Type B pancreatic cell (in vitro differentiated cells): ENCODE measurements around the gene RPTOR. TPM values are rescaled to one million over a fixed set of nuclear protein-coding genes. Genes with fewer than 3 reads are reported as not detected.

ENCODE experiments used
- DNase-seq: peaks from one replicate; pipeline ENCODE4 v3.0.0; 2021; ENCODE audit warnings: mixed read lengths; ENCODE audit not compliant: unreplicated experiment; ENCODE audit errors: extremely low spot score
- H3K27ac Mint-ChIP-seq: 2 replicates; pipeline ENCODE4 v1.8.0; 2021; ENCODE audit warnings: mild to moderate bottlenecking, mixed read lengths
- H3K27me3 Mint-ChIP-seq: 2 replicates; pipeline ENCODE4 v1.8.0; 2021; ENCODE audit warnings: mixed read lengths
- H3K36me3 Mint-ChIP-seq: 2 replicates; pipeline ENCODE4 v1.8.0; 2021; ENCODE audit warnings: mixed read lengths
- H3K4me1 Mint-ChIP-seq: one replicate; pipeline ENCODE4 v1.8.0; 2021; ENCODE audit warnings: mixed read lengths; ENCODE audit not compliant: unreplicated experiment
- H3K4me3 Mint-ChIP-seq: 2 replicates; pipeline ENCODE4 v1.8.0; 2021; ENCODE audit warnings: mild to moderate bottlenecking, mixed read lengths
- H3K9me3 Mint-ChIP-seq: 2 replicates; pipeline ENCODE4 v1.8.0; 2021; ENCODE audit warnings: mixed read lengths
- total RNA-seq: library from RNA; stranded (reverse); gene quantifications from 2 replicates; pipeline ENCODE4 v1.2.1, GENCODE V29; 2021; ENCODE audit warnings: low replicate concordance
- TF ChIP-seq, protein P1 (sequence below): fragments of 200-600 bp; sonication (generic); conservative IDR thresholded peaks from 2 replicates; pipeline ENCODE4 v1.5.0; 2021; ENCODE audit warnings: antibody characterized with exemption, mild to moderate bottlenecking

The RPTOR gene
- total RNA-seq, 1 donor from 2014 or later: 39.8 TPM

DNA sequence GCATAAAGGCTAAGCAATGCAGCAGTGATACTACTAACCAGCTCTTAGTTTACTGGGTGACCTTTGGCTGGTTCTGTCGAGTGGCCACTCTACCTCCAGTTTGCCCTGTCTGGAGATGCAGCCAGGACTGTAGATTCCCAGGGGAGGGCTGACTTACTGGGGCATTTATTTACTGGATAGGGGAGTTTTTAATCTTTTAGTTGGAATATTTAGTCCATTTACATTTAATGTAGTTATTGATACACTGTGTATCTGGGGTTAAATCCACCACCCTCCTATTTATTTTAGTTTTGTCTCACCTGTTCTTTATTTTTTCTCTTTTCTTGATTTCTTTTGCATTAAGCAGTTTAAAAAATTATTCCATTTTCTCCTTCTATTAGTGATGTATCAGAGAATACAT is 112.9 kb downstream of the RPTOR start:
- peaks cover 15% of the 10 kb centered on the region for H3K4me1 Mint-ChIP-seq
- peaks cover 10% of the 10 kb centered on the region for H3K36me3 Mint-ChIP-seq
- no peak overlapping the region for H3K27ac Mint-ChIP-seq
- H3K4me3 Mint-ChIP-seq: no peak overlapping the region
- DNase-seq: no peak
- H3K9me3 Mint-ChIP-seq: peaks cover 1% of the 10 kb centered on the region
- TF ChIP-seq, protein P1, sequence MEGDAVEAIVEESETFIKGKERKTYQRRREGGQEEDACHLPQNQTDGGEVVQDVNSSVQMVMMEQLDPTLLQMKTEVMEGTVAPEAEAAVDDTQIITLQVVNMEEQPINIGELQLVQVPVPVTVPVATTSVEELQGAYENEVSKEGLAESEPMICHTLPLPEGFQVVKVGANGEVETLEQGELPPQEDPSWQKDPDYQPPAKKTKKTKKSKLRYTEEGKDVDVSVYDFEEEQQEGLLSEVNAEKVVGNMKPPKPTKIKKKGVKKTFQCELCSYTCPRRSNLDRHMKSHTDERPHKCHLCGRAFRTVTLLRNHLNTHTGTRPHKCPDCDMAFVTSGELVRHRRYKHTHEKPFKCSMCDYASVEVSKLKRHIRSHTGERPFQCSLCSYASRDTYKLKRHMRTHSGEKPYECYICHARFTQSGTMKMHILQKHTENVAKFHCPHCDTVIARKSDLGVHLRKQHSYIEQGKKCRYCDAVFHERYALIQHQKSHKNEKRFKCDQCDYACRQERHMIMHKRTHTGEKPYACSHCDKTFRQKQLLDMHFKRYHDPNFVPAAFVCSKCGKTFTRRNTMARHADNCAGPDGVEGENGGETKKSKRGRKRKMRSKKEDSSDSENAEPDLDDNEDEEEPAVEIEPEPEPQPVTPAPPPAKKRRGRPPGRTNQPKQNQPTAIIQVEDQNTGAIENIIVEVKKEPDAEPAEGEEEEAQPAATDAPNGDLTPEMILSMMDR: no peak
- no peaks in the 10 kb centered on the region for H3K27me3 Mint-ChIP-seq

DNA sequence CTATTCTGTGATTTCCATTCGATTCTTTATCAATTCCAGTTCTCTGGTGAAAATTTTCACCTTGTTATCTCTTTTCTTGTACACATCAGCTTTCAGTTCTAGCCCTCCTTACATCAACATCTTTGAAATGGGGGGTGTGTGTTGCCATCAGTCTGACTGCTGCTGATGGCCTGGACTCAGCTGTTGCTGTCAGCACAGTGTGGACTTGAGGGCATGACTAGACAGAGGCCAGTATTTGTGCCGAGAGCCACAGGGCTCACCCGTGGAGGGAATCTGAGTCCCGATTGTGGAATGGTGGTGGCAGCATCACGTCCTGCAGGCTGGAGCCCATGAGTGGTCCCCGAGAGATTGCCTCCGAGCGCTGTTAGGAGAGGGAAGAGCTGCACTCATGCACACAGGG is 114.2 kb downstream of the RPTOR start:
- H3K36me3 Mint-ChIP-seq: peaks cover 7% of the 10 kb centered on the region
- TF ChIP-seq, protein P1: no peak
- no peak overlapping the region for H3K27ac Mint-ChIP-seq
- peaks cover 18% of the 10 kb centered on the region for H3K4me1 Mint-ChIP-seq
- H3K27me3 Mint-ChIP-seq: no peaks in the 10 kb centered on the region
- DNase-seq: no peak
- no peak overlapping the region for H3K4me3 Mint-ChIP-seq
- no peaks in the 10 kb centered on the region for H3K9me3 Mint-ChIP-seq

DNA sequence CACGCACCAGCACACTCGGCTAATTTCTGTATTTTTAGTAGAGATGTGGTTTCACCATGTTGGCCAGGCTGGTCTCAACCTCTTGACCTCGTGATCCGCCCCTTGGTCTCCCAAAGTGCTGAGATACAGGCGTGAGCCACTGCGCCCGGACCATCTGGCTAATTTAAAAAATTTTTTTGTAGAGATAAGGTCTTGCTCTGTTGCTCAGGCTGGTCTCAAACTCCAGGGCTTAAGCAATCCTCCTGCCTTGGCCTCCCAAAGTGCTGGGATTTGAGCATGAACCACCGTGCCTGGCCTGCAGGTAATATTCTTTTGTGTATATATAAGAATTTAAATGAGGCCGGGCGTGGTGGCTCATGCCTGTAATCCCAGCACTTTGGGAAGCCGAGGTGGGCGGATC is 115.0 kb downstream of the RPTOR start:
- Mint-ChIP-seq H3K27ac (no peak overlapping the region), H3K9me3 (no peaks in the 10 kb centered on the region), H3K36me3 (peaks cover 7% of the 10 kb centered on the region), H3K27me3 (no peaks in the 10 kb centered on the region), H3K4me3 (no peak overlapping the region), H3K4me1 (peaks cover 25% of the 10 kb centered on the region)
- TF ChIP-seq, protein P1: no peak
- no peak for DNase-seq

DNA sequence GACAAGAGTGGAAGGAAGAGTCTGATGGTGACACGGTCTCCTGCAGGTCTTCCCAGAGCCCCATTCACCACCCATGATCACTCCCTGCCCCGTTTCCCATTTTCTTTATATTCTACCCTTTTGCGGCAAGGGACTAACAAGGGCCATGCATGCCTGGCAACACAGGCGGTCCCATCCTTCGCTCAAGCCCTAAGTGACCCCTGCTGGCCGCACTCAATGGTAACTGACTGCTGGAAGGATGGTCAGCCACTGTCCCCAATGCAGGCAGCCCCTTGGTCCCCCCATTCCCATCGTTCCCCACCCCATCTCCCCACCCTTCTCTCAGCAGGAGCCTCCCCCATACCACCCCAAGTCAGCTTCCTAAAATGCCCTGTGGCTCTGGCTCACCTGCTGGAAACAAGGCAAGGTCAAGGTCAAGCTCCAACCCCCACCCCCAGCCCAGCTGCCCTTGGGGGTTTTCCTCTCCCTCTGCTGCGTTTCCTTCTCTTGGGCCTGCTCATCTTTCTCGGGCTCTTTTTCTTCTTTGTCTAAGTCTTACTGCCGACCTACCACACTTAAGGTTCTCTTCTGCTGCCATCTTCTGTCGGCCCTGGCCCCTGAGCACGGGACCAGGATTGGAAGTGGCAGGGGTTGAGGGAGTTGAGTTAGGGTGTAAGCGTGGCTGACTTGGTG is 116.0 kb downstream of the RPTOR start:
- Mint-ChIP-seq H3K4me3 (no peak overlapping the region), H3K36me3 (peaks cover 7% of the 10 kb centered on the region), H3K9me3 (no peaks in the 10 kb centered on the region), H3K27ac (no peak overlapping the region), H3K4me1 (peaks cover 29% of the 10 kb centered on the region), H3K27me3 (no peaks in the 10 kb centered on the region)
- DNase-seq: no peak
- TF ChIP-seq, protein P1: no peak

DNA sequence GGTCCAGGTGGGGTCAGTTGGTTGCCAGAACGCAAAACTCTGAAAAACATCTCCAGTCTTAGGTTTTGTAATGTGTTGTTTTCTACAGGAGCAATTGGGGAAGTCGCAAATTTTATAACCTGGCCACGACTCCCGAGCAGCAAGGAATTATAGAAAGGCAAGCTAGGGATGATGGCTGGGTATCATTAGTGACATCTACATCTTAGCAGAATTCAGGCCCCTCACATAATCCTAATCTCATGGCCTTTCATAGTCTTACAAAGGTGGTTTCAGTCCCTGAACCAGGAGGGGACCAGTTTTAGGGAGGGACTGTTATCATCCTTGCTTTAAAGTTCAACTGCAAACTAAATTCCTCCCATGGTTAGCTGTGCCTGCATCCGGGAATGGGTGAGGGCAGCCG is 117.9 kb downstream of the RPTOR start:
- Mint-ChIP-seq H3K9me3 (no peaks in the 10 kb centered on the region), H3K4me1 (peaks cover 31% of the 10 kb centered on the region), H3K27ac (no peak overlapping the region), H3K27me3 (no peaks in the 10 kb centered on the region), H3K36me3 (peaks cover 4% of the 10 kb centered on the region), H3K4me3 (no peak overlapping the region)
- no peak for DNase-seq
- TF ChIP-seq, protein P1: no peak
